Measurements from ENCODE around the gene FPGS. TPM values are rescaled to one million over a fixed set of nuclear protein-coding genes. Genes with fewer than 3 reads are reported as not detected.

The FPGS gene
- total RNA-seq, 1 experiment from 2014 or later: 81.7 TPM

DNA sequence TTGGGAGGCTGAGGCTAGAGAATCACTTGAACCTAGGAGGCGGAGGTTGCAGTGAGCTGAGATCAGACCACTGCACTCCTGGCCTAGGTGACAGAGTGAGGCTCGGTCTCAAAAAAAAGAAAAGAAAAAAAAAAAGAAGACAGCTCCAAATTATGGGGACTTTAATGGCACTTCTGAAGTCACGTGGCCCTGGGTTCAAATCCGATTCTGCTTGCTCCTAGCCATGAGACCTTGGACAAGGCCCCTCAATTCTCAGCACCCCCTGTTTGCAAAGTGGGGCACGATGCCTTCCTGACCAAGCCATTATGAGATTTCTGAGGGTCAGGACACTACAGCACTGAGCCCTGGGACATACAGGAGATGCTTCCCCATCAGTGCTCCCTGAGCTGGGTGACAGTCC lies 52.8 kb downstream of the FPGS start (continued):
- no peak for TF ChIP-seq RELA (CRISPR knock-in tag; IDR thresholded peaks at IDR 0.05; ENCODE audit: borderline replicate concordance)
- no peak for TF ChIP-seq GRHL2 (CRISPR knock-in tag; IDR thresholded peaks at IDR 0.05; ENCODE audit: insufficient replicate concordance, severe bottlenecking)
- no peak for TF ChIP-seq ZNF121 (CRISPR knock-in tag; IDR thresholded peaks at IDR 0.05)
- TF ChIP-seq RORB (CRISPR knock-in tag; IDR thresholded peaks at IDR 0.05): no peak
- TF ChIP-seq, protein P1, sequence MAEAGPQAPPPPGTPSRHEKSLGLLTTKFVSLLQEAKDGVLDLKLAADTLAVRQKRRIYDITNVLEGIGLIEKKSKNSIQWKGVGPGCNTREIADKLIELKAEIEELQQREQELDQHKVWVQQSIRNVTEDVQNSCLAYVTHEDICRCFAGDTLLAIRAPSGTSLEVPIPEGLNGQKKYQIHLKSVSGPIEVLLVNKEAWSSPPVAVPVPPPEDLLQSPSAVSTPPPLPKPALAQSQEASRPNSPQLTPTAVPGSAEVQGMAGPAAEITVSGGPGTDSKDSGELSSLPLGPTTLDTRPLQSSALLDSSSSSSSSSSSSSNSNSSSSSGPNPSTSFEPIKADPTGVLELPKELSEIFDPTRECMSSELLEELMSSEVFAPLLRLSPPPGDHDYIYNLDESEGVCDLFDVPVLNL (CRISPR knock-in tag; IDR thresholded peaks at IDR 0.05; ENCODE audit: borderline replicate concordance, low read depth): no peak
- TF ChIP-seq, protein P2, sequence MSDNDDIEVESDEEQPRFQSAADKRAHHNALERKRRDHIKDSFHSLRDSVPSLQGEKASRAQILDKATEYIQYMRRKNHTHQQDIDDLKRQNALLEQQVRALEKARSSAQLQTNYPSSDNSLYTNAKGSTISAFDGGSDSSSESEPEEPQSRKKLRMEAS (CRISPR knock-in tag; IDR thresholded peaks at IDR 0.05): no peak
- TF ChIP-seq, protein P3, sequence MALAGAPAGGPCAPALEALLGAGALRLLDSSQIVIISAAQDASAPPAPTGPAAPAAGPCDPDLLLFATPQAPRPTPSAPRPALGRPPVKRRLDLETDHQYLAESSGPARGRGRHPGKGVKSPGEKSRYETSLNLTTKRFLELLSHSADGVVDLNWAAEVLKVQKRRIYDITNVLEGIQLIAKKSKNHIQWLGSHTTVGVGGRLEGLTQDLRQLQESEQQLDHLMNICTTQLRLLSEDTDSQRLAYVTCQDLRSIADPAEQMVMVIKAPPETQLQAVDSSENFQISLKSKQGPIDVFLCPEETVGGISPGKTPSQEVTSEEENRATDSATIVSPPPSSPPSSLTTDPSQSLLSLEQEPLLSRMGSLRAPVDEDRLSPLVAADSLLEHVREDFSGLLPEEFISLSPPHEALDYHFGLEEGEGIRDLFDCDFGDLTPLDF (CRISPR knock-in tag; IDR thresholded peaks at IDR 0.05): no peak

DNA sequence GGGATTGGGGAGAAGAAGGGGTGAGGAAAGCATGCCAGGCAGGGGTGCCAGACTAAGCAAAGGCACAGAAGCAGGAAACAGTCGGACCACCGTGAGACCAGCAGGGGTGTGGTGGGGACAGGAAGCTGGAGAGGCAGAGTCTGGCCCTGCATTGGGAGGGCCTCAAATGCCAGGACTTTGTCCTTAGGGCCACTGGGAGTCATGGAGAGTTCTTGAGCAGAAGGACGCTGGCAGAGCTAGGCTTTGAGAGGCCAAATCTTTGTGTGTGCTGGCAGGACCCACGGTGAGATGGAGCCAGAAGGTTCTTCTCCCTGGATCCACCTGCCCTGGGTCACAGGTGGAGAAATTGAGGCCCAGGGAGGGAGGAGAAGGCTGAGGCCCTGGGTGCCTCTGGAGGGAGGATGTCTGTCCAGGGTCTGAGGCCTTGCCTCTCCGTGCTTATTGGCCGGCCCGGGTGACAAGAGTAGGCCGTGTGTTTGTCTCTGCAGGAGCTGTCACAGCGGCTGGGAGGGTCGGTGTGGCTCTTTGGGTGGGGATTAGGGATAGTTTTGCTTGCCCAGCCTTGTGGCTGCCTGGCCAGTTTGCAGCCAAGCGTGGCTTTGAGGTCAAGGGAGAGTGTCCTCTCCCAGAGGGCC lies 53.5 kb downstream of the FPGS start:
- POLR2A ChIA-PET: no interaction called here
- H3K9me3 Mint-ChIP-seq: no peaks in the 10 kb centered on the region
- no peaks in the 10 kb centered on the region for H3K36me3 Mint-ChIP-seq
- DNase-seq (ENCODE audit: low spot score): no peak
- no peak for ATAC-seq
- no peak for TF ChIP-seq ATF1 (CRISPR knock-in tag; IDR thresholded peaks at IDR 0.05)
- TF ChIP-seq, protein P4, sequence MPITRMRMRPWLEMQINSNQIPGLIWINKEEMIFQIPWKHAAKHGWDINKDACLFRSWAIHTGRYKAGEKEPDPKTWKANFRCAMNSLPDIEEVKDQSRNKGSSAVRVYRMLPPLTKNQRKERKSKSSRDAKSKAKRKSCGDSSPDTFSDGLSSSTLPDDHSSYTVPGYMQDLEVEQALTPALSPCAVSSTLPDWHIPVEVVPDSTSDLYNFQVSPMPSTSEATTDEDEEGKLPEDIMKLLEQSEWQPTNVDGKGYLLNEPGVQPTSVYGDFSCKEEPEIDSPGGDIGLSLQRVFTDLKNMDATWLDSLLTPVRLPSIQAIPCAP (CRISPR knock-in tag; IDR thresholded peaks at IDR 0.05): no peak
- no peak for TF ChIP-seq GRHL2 (CRISPR knock-in tag; IDR thresholded peaks at IDR 0.05; ENCODE audit: insufficient replicate concordance, severe bottlenecking)
- TF ChIP-seq, protein P5, sequence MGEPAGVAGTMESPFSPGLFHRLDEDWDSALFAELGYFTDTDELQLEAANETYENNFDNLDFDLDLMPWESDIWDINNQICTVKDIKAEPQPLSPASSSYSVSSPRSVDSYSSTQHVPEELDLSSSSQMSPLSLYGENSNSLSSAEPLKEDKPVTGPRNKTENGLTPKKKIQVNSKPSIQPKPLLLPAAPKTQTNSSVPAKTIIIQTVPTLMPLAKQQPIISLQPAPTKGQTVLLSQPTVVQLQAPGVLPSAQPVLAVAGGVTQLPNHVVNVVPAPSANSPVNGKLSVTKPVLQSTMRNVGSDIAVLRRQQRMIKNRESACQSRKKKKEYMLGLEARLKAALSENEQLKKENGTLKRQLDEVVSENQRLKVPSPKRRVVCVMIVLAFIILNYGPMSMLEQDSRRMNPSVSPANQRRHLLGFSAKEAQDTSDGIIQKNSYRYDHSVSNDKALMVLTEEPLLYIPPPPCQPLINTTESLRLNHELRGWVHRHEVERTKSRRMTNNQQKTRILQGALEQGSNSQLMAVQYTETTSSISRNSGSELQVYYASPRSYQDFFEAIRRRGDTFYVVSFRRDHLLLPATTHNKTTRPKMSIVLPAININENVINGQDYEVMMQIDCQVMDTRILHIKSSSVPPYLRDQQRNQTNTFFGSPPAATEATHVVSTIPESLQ (CRISPR knock-in tag; IDR thresholded peaks at IDR 0.05): no peak
- TF ChIP-seq, protein P6, sequence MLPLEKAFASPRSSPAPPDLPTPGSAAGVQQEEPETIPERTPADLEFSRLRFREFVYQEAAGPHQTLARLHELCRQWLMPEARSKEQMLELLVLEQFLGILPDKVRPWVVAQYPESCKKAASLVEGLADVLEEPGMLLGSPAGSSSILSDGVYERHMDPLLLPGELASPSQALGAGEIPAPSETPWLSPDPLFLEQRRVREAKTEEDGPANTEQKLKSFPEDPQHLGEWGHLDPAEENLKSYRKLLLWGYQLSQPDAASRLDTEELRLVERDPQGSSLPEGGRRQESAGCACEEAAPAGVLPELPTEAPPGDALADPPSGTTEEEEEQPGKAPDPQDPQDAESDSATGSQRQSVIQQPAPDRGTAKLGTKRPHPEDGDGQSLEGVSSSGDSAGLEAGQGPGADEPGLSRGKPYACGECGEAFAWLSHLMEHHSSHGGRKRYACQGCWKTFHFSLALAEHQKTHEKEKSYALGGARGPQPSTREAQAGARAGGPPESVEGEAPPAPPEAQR (CRISPR knock-in tag; IDR thresholded peaks at IDR 0.05): no peak
- TF ChIP-seq NFE2L1 (CRISPR knock-in tag; IDR thresholded peaks at IDR 0.05): no peak
- no peak for TF ChIP-seq CBFB (CRISPR knock-in tag; IDR thresholded peaks at IDR 0.05; ENCODE audit: low read depth)
- no peak for TF ChIP-seq TCF7 (CRISPR knock-in tag; IDR thresholded peaks at IDR 0.05; ENCODE audit: low read depth)
- TF ChIP-seq ESRRA (CRISPR knock-in tag; IDR thresholded peaks at IDR 0.05; ENCODE audit: borderline replicate concordance): no peak
- H3K4me1 Mint-ChIP-seq: peaks cover 7% of the 10 kb centered on the region; the same call in 1 of the 2 replicates
- no peak overlapping the region for H3K27ac Mint-ChIP-seq
- CTCF ChIA-PET: interaction anchor here (1.7 to 8.1 kb wide), 2 partner anchors 13 to 30 kb away, joined by 7 to 79 read pairs; no protein-coding TSS in a partner anchor
- H3K27me3 Mint-ChIP-seq (ENCODE audit: low read depth): no peaks in the 10 kb centered on the region
- H3K4me3 Mint-ChIP-seq: no peak overlapping the region

DNA sequence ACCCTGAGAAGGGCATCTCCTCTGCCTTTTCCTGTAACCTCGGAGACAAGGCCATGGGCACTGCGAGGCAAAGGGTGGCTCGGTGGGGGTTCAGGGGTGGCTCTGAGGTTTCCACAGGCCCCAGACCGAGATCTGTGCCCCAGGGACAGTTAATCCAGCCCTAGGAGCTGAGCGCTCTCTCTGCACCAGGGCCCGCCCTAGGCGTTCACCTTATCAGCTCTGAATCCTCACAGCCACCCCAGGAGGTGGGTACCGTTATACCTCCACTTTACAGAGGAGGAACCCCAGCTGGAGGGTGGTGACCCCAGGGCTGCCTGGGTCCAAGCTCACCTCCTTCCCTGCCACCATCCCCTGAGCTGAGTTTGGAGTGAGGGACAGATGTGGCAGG lies 54.0 kb downstream of the FPGS start:
- no peak for DNase-seq (ENCODE audit: low spot score)
- CTCF ChIA-PET: interaction anchor here (1.7 to 8.1 kb wide), 2 partner anchors 12 to 30 kb away, joined by 7 to 79 read pairs; no protein-coding TSS in a partner anchor
- Mint-ChIP-seq H3K27ac (no peak overlapping the region), H3K4me3 (no peak overlapping the region), H3K4me1 (peaks cover 7% of the 10 kb centered on the region; the same call in 1 of the 2 replicates), H3K36me3 (no peaks in the 10 kb centered on the region), H3K9me3 (no peaks in the 10 kb centered on the region), H3K27me3 (ENCODE audit: low read depth) (no peaks in the 10 kb centered on the region)
- no peak for ATAC-seq
- POLR2A ChIA-PET: no interaction called here
- TF ChIP-seq GRHL2 (CRISPR knock-in tag; IDR thresholded peaks at IDR 0.05; ENCODE audit: insufficient replicate concordance, severe bottlenecking): no peak
- TF ChIP-seq, protein P7, sequence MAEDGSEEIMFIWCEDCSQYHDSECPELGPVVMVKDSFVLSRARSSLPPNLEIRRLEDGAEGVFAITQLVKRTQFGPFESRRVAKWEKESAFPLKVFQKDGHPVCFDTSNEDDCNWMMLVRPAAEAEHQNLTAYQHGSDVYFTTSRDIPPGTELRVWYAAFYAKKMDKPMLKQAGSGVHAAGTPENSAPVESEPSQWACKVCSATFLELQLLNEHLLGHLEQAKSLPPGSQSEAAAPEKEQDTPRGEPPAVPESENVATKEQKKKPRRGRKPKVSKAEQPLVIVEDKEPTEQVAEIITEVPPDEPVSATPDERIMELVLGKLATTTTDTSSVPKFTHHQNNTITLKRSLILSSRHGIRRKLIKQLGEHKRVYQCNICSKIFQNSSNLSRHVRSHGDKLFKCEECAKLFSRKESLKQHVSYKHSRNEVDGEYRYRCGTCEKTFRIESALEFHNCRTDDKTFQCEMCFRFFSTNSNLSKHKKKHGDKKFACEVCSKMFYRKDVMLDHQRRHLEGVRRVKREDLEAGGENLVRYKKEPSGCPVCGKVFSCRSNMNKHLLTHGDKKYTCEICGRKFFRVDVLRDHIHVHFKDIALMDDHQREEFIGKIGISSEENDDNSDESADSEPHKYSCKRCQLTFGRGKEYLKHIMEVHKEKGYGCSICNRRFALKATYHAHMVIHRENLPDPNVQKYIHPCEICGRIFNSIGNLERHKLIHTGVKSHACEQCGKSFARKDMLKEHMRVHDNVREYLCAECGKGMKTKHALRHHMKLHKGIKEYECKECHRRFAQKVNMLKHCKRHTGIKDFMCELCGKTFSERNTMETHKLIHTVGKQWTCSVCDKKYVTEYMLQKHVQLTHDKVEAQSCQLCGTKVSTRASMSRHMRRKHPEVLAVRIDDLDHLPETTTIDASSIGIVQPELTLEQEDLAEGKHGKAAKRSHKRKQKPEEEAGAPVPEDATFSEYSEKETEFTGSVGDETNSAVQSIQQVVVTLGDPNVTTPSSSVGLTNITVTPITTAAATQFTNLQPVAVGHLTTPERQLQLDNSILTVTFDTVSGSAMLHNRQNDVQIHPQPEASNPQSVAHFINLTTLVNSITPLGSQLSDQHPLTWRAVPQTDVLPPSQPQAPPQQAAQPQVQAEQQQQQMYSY (CRISPR knock-in tag; IDR thresholded peaks at IDR 0.05): no peak

Measured in WTC11 (cell line).